Nephron (organoid): ENCODE data around the gene MN1.

Experiments used
- H3K27ac Mint-ChIP-seq, 3 experiments: 2 replicates each; pipeline ENCODE4 v1.8.0; 2020; ENCODE audit warnings: mixed read lengths in 3 of 3, mild to moderate bottlenecking in 2 of 3, moderate library complexity in 1 of 3
- H3K27me3 Mint-ChIP-seq: 2 replicates; pipeline ENCODE4 v1.8.0; 2021; ENCODE audit warnings: low read depth, mild to moderate bottlenecking, moderate library complexity, mixed read lengths
- H3K36me3 Mint-ChIP-seq: 2 replicates; pipeline ENCODE4 v1.8.0; 2020; ENCODE audit warnings: low read depth, mixed read lengths
- H3K4me1 Mint-ChIP-seq: 2 replicates; pipeline ENCODE4 v1.8.0; 2020; ENCODE audit warnings: mixed read lengths
- H3K4me3 Mint-ChIP-seq, 3 experiments: 2 replicates each; pipeline ENCODE4 v1.8.0; 2020; ENCODE audit warnings: mild to moderate bottlenecking in 3 of 3, mixed read lengths in 3 of 3, moderate library complexity in 2 of 3
- H3K9me3 Mint-ChIP-seq: 2 replicates; pipeline ENCODE4 v1.8.0; 2020; ENCODE audit warnings: mixed read lengths
- TF ChIP-seq, protein P1 (sequence below), 3 experiments: fragments of 200-600 bp; sonication (generic); IDR thresholded peaks; one replicate each; pipeline ENCODE4 v1.5.0; 2021; ENCODE audit warnings: antibody characterized with exemption in 3 of 3; ENCODE audit not compliant: unreplicated experiment in 3 of 3

The MN1 gene

DNA sequence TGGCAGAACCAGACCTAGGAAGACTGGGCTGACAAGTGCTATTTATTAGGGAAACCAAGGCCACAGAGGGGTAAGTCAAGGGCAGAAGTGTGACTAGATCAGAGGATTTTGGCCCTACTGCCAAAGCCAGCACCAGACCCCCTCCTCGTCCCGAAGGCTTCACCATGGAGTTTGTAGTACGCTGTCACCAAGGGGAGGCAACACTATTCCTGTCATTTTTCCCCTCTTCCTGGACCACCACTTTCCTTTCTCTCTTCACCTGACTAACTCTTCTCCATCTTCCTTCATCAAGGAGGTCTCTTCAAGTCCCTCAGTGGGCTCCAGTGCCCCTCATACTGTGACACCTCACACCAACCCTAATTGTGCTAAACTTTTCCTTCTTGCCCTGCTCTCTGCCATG, 34.9 kb downstream of the MN1 start:
- Mint-ChIP-seq H3K27ac (no peak overlapping the region), H3K27me3 (peaks cover 20% of the 10 kb centered on the region), H3K9me3 (no peaks in the 10 kb centered on the region), H3K4me3 (no peak overlapping the region), H3K4me1 (peaks cover 9% of the 10 kb centered on the region), H3K36me3 (peaks cover 24% of the 10 kb centered on the region)
- TF ChIP-seq, protein P1, sequence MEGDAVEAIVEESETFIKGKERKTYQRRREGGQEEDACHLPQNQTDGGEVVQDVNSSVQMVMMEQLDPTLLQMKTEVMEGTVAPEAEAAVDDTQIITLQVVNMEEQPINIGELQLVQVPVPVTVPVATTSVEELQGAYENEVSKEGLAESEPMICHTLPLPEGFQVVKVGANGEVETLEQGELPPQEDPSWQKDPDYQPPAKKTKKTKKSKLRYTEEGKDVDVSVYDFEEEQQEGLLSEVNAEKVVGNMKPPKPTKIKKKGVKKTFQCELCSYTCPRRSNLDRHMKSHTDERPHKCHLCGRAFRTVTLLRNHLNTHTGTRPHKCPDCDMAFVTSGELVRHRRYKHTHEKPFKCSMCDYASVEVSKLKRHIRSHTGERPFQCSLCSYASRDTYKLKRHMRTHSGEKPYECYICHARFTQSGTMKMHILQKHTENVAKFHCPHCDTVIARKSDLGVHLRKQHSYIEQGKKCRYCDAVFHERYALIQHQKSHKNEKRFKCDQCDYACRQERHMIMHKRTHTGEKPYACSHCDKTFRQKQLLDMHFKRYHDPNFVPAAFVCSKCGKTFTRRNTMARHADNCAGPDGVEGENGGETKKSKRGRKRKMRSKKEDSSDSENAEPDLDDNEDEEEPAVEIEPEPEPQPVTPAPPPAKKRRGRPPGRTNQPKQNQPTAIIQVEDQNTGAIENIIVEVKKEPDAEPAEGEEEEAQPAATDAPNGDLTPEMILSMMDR (IDR thresholded peaks at IDR 0.05; ENCODE audit: unreplicated experiment in 3 of 3): no peak

DNA sequence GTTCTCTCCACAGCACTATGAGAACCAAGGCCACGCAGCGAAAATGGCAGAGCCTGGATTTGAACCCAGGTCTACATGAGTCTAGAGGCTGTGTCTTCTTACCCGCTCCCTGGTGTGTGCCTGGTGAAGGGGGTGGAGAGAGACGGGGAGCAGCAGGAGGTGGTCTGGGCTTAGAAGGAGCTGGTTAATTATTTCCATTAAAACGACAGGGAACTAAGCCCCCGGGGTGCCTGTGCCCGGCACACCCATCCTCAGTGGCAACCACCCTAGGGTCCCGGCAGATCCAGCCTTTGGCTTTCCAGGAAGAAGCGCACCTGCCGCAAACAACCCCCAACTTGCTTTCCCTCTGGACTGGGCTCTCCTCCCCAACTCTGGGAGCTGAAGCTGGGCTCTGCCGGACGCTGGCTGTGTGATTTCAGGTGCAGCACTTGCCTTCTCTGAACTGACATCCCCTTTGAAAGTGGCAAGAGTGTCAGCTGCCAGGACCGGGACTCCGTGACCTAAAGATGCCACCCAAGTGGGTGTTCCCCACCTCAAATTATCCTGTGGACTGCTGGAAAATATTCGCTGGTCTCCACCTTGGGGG, 35.8 kb downstream of the MN1 start:
- no peak overlapping the region for H3K27ac Mint-ChIP-seq
- H3K27me3 Mint-ChIP-seq: peaks cover 20% of the 10 kb centered on the region
- TF ChIP-seq, protein P1 (IDR thresholded peaks at IDR 0.05; ENCODE audit: unreplicated experiment in 3 of 3): no peak
- H3K9me3 Mint-ChIP-seq: no peaks in the 10 kb centered on the region
- H3K4me3 Mint-ChIP-seq: no peak overlapping the region
- peaks cover 12% of the 10 kb centered on the region for H3K4me1 Mint-ChIP-seq
- peaks cover 24% of the 10 kb centered on the region for H3K36me3 Mint-ChIP-seq

DNA sequence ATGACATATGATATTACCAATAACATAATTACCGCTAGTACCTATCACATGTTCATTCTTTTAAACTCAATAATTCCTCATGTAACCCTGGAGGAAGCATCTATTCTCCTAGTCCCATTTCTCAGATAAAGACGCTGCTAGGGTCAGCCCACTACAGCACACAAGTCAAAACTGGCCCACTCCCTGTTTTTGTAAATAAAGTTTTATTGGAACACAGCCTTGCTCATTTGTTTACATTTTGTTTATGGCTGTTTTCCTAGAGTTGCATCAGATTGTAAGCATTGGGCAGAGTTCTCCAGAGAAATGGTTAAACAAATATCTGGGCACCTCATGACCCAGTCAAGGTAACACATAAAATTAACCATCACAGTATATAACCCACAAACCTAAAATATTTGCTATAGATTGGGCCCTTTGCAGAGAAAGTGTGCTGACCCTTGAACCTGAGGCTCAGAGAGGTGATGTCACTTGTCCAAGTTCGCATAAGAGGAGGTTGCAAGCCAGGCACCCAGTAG, 36.8 kb downstream of the MN1 start:
- H3K27ac Mint-ChIP-seq: no peak overlapping the region
- peaks cover 24% of the 10 kb centered on the region for H3K36me3 Mint-ChIP-seq
- peaks cover 9% of the 10 kb centered on the region for H3K4me1 Mint-ChIP-seq
- no peak overlapping the region for H3K4me3 Mint-ChIP-seq
- peaks cover 20% of the 10 kb centered on the region for H3K27me3 Mint-ChIP-seq
- TF ChIP-seq, protein P1 (IDR thresholded peaks at IDR 0.05; ENCODE audit: unreplicated experiment in 3 of 3): no peak
- H3K9me3 Mint-ChIP-seq: no peaks in the 10 kb centered on the region

DNA sequence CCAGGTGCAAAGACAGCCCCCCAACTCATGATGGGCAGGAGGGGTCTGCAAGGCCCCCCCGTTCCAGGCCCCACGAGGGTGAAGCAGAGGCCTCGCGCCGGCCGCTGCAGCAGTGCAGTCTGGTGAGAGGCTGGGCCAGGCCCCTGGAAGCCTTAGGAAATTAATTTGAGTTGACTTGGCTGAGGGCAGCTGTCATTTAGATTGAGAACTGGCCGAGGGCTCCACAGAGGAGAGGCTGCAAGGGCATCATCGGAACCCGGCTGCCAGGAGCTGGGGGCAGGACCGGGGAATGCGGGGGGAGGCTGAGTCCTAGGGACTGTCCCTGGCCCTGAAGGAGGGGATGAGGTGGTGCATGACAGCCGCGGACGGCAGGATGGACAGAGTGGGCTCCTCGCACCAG, 39.9 kb downstream of the MN1 start:
- peaks cover 25% of the 10 kb centered on the region for H3K36me3 Mint-ChIP-seq
- no peaks in the 10 kb centered on the region for H3K9me3 Mint-ChIP-seq
- H3K27me3 Mint-ChIP-seq: peaks cover 12% of the 10 kb centered on the region
- H3K4me1 Mint-ChIP-seq: peaks cover 7% of the 10 kb centered on the region
- TF ChIP-seq, protein P1 (IDR thresholded peaks at IDR 0.05; ENCODE audit: unreplicated experiment in 3 of 3): no peak
- no peak overlapping the region for H3K27ac Mint-ChIP-seq
- no peak overlapping the region for H3K4me3 Mint-ChIP-seq

DNA sequence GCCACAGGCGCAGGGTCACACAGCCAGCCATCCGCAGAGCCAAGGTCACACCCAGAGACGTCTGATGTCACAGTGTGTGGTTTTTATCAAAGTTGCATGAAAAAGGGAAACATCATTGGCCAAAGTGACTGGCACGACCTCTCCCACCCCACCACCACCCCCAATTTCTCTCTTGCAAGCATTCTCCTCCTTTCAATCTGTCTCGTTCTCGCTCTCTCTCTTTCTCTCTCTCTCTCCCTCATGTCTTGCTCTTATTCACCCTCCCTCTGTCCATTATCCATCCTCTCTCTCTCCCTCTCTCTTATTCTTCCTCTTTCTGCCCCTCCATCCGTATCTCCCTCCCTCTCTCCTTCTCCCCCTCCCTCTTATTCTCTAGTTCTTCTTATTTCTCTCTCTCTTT, 40.6 kb downstream of the MN1 start:
- Mint-ChIP-seq H3K4me1 (peaks cover 7% of the 10 kb centered on the region), H3K27ac (peak overlapping the region in 1 of 3 experiments; percentile 30), H3K4me3 (no peak overlapping the region), H3K36me3 (peaks cover 20% of the 10 kb centered on the region), H3K9me3 (no peaks in the 10 kb centered on the region), H3K27me3 (peaks cover 9% of the 10 kb centered on the region)
- TF ChIP-seq, protein P1 (IDR thresholded peaks at IDR 0.05; ENCODE audit: unreplicated experiment in 3 of 3): no peak

DNA sequence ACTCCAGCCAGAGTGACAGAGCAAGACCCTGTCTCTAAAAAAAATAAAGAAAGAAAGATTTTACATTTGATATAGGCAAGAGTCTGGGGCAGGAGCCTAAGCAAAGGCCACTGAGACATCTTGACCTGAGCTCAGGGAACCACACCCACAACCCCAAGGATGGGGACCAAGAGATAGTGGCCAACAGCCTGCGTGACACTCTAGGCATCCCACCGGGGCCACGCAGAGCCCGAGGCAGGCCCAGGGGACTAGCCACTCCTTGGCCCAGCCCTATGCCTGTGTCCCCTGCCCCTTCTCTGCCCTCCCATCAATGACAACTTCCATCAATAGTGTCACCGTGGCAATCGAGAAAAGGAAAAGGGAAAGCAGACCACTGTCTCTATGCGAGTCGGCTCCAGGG, 41.1 kb downstream of the MN1 start:
- TF ChIP-seq, protein P1 (IDR thresholded peaks at IDR 0.05; ENCODE audit: unreplicated experiment in 3 of 3): no peak
- H3K27ac Mint-ChIP-seq: no peak overlapping the region
- H3K27me3 Mint-ChIP-seq: peaks cover 5% of the 10 kb centered on the region
- H3K4me1 Mint-ChIP-seq: peaks cover 12% of the 10 kb centered on the region
- no peaks in the 10 kb centered on the region for H3K9me3 Mint-ChIP-seq
- peaks cover 17% of the 10 kb centered on the region for H3K36me3 Mint-ChIP-seq
- H3K4me3 Mint-ChIP-seq: no peak overlapping the region
